H9 (cell line): ENCODE measurements around the gene HERPUD2. TPM values are rescaled to one million over a fixed set of nuclear protein-coding genes. Genes with fewer than 3 reads are reported as not detected.

Source experiments
- DNase-seq: peaks from one replicate; pipeline ENCODE4 v3.0.0-alpha.2; 2017
- H2AFZ ChIP-seq: one replicate; pipeline ENCODE4 v1.6.1; 2013; ENCODE audit warnings: mild to moderate bottlenecking, low read length, control low read depth, moderate library complexity
- H2AK5ac ChIP-seq: 2 replicates; pipeline ENCODE4 v1.6.1; 2013; ENCODE audit warnings: low read length, control low read depth, mixed read lengths; ENCODE audit not compliant: insufficient read length
- H2BK120ac ChIP-seq: one replicate; pipeline ENCODE4 v1.6.1; 2013; ENCODE audit warnings: low read depth, mild to moderate bottlenecking, low read length, control low read depth, inconsistent platforms; ENCODE audit not compliant: poor library complexity, severe bottlenecking
- H2BK12ac ChIP-seq: 2 replicates; pipeline ENCODE4 v1.6.1; 2013; ENCODE audit warnings: low read length, control low read depth, mixed read lengths, low read depth; ENCODE audit not compliant: insufficient read length
- H2BK15ac ChIP-seq: 2 replicates; pipeline ENCODE4 v1.6.1; 2013; ENCODE audit warnings: low read depth, low read length, control low read depth
- H2BK20ac ChIP-seq: one replicate; pipeline ENCODE4 v1.6.1; 2013; ENCODE audit warnings: low read depth, mild to moderate bottlenecking, low read length, control low read depth, inconsistent platforms; ENCODE audit not compliant: poor library complexity, severe bottlenecking
- H2BK5ac ChIP-seq: 2 replicates; pipeline ENCODE4 v1.6.1; 2013; ENCODE audit warnings: low read length, control low read depth, mixed read lengths; ENCODE audit not compliant: insufficient read length
- H3K14ac ChIP-seq: 2 replicates; pipeline ENCODE4 v1.6.1; 2013; ENCODE audit warnings: low read length, control low read depth; ENCODE audit not compliant: insufficient read depth
- H3K18ac ChIP-seq: 2 replicates; pipeline ENCODE4 v1.6.1; 2013; ENCODE audit warnings: low read depth, mild to moderate bottlenecking, mixed read lengths, low read length, control low read depth; ENCODE audit not compliant: insufficient read length
- H3K23ac ChIP-seq: 2 replicates; pipeline ENCODE4 v1.6.1; 2013; ENCODE audit warnings: low read length, control low read depth, mixed read lengths, low read depth; ENCODE audit not compliant: insufficient read length
- H3K23me2 ChIP-seq: 2 replicates; pipeline ENCODE4 v1.6.1; 2013; ENCODE audit warnings: low read depth, mild to moderate bottlenecking, mixed read lengths, low read length, control low read depth; ENCODE audit not compliant: insufficient read length, poor library complexity, severe bottlenecking
- H3K27ac ChIP-seq: 2 replicates; pipeline ENCODE4 v1.5.1; 2013; ENCODE audit warnings: low read length, control low read depth, mixed read lengths, low read depth; ENCODE audit not compliant: insufficient read length
- H3K27me3 ChIP-seq: 2 replicates; pipeline ENCODE4 v1.6.1; 2013; ENCODE audit warnings: low read length, control low read depth, inconsistent platforms; ENCODE audit not compliant: insufficient read depth
- H3K4ac ChIP-seq: 2 replicates; pipeline ENCODE4 v1.6.1; 2013; ENCODE audit warnings: low read depth, mild to moderate bottlenecking, control low read depth, inconsistent platforms, low read length, moderate library complexity
- H3K4me1 ChIP-seq: 2 replicates; pipeline ENCODE4 v1.6.1; 2013; ENCODE audit warnings: low read length, control low read depth, inconsistent platforms; ENCODE audit not compliant: insufficient read depth
- H3K4me2 ChIP-seq: 2 replicates; pipeline ENCODE4 v1.6.1; 2013; ENCODE audit warnings: low read length, control low read depth, mixed read lengths; ENCODE audit not compliant: insufficient read length, insufficient read depth
- H3K56ac ChIP-seq: 2 replicates; pipeline ENCODE4 v1.6.1; 2013; ENCODE audit warnings: low read depth, mild to moderate bottlenecking, mixed read lengths, low read length, control low read depth; ENCODE audit not compliant: insufficient read length
- H3K79me1 ChIP-seq: 2 replicates; pipeline ENCODE4 v1.6.1; 2013; ENCODE audit warnings: low read depth, mild to moderate bottlenecking, moderate library complexity, low read length, control low read depth, inconsistent platforms; ENCODE audit not compliant: insufficient read depth, poor library complexity, severe bottlenecking
- H3K79me2 ChIP-seq: 2 replicates; pipeline ENCODE4 v1.6.1; 2013; ENCODE audit warnings: low read length, control low read depth, inconsistent platforms; ENCODE audit not compliant: insufficient read depth
- H3K9ac ChIP-seq: 2 replicates; pipeline ENCODE4 v1.6.1; 2013; ENCODE audit warnings: low read length, control low read depth, mixed read lengths; ENCODE audit not compliant: insufficient read length; ENCODE audit errors: extremely low read depth
- H3K9me3 ChIP-seq: one replicate; pipeline ENCODE4 v1.6.1; 2013; ENCODE audit warnings: low read depth, low read length, inconsistent platforms; ENCODE audit not compliant: control insufficient read depth
- H3T11ph ChIP-seq: one replicate; pipeline ENCODE4 v1.6.1; 2013; ENCODE audit warnings: mild to moderate bottlenecking, low read length, control low read depth, inconsistent platforms
- H4K20me1 ChIP-seq: one replicate; pipeline ENCODE4 v1.6.1; 2013; ENCODE audit not compliant: control insufficient read depth, insufficient read length, insufficient read depth
- H4K5ac ChIP-seq: 2 replicates; pipeline ENCODE4 v1.6.1; 2013; ENCODE audit warnings: low read depth, mild to moderate bottlenecking, mixed read lengths, low read length, control low read depth; ENCODE audit not compliant: insufficient read length
- H4K8ac ChIP-seq: replicated peaks from 2 replicates; pipeline ENCODE4 v1.6.1; 2013; ENCODE audit warnings: low read length, control low read depth, mixed read lengths, low read depth; ENCODE audit not compliant: insufficient read length
- H4K91ac ChIP-seq: 2 replicates; pipeline ENCODE4 v1.6.1; 2013; ENCODE audit warnings: low read depth, mild to moderate bottlenecking, moderate library complexity, mixed read lengths, low read length, control low read depth; ENCODE audit not compliant: insufficient read length
- H3K27ac Mint-ChIP-seq, 3 experiments: 2 replicates in 2 of 3; 3 replicates in 1 of 3; pipeline ENCODE4 v1.8.0; 2020 to 2021; ENCODE audit warnings: mixed read lengths in 3 of 3, mild to moderate bottlenecking in 1 of 3, moderate library complexity in 1 of 3
- H3K27me3 Mint-ChIP-seq: 2 replicates; pipeline ENCODE4 v1.8.0; 2021; ENCODE audit warnings: low read depth, mild to moderate bottlenecking, moderate library complexity, mixed read lengths
- H3K36me3 Mint-ChIP-seq, 3 experiments: 2 replicates in 2 of 3; 3 replicates in 1 of 3; pipeline ENCODE4 v1.8.0; 2020 to 2021; ENCODE audit warnings: low read depth in 3 of 3, mixed read lengths in 3 of 3; ENCODE audit not compliant: insufficient read depth in 1 of 3
- H3K4me1 Mint-ChIP-seq, 2 experiments: 2 replicates each; pipeline ENCODE4 v1.8.0; 2020; ENCODE audit warnings: mixed read lengths in 2 of 2
- H3K4me3 Mint-ChIP-seq, 2 experiments: 2 replicates in 1 of 2; 3 replicates in 1 of 2; pipeline ENCODE4 v1.8.0; 2020 to 2021; ENCODE audit warnings: mild to moderate bottlenecking in 2 of 2, mixed read lengths in 2 of 2, moderate library complexity in 1 of 2
- H3K9me3 Mint-ChIP-seq, 2 experiments: 2 replicates in 1 of 2; 3 replicates in 1 of 2; pipeline ENCODE4 v1.8.0; 2020; ENCODE audit warnings: mild to moderate bottlenecking in 2 of 2, mixed read lengths in 2 of 2, moderate library complexity in 1 of 2
- WGBS: extraction: QIAGEN DNeasy Blood & Tissue Kit; methylation state at CpG from one replicate; pipeline ENCODE4 v1.1.7; 2013; ENCODE audit warnings: missing lambda C conversion rate, low lambda C conversion rate, mixed read lengths; ENCODE audit not compliant: insufficient read length; ENCODE audit errors: extremely low coverage; 5-methylcytosine and 5-hydroxymethylcytosine counted together
- total RNA-seq: library from RNA; stranded (reverse); gene quantifications from 2 replicates; pipeline ENCODE4 v1.2.1, GENCODE V29; 2021
- TF ChIP-seq, protein P1 (sequence below): fragments of 200-600 bp; sonication (generic); conservative IDR thresholded peaks from 3 replicates; pipeline ENCODE4 v1.8.0; 2021; ENCODE audit warnings: antibody characterized with exemption, mild to moderate bottlenecking

HERPUD2 gene
- total RNA-seq, 1 experiment from 2014 or later: 17.0 TPM

DNA sequence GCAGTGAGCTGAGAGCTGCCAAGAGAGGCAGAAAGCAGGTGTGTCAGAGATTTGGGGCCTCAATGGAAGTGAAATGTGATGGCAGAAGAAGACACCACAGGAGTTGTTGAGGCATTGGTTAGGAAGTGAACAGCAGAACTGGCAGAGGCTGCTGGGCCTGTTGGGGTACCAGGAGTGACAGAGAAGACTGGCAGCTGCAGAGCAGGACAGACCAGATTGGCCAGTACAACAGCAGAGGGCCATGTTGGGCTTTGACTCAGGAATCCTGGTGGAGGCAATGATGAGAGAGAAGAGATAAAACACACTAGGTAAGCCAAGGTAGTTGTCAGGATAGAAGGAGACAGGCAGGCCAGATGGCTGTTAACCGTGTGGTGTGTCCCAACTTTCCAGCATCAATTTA lies 19.9 kb upstream of the HERPUD2 start:
- Mint-ChIP-seq H3K4me3 (no peak overlapping the region), H3K9me3 (peaks cover 2 to 3% of the 10 kb centered on the region in 2 experiments; a peak in 2 of 5 replicates), H3K4me1 (peaks cover 13 to 15% of the 10 kb centered on the region in 2 experiments), H3K36me3 (no peaks in the 10 kb centered on the region; a peak in 1 of 7 replicates), H3K27me3 (no peaks in the 10 kb centered on the region), H3K27ac (no peak overlapping the region)
- H3K9me3 ChIP-seq: no peaks in the 10 kb centered on the region
- DNase-seq: no peak
- no peak overlapping the region for H2BK15ac ChIP-seq
- no peak overlapping the region for H4K8ac ChIP-seq
- H3K4me1 ChIP-seq: no peaks in the 10 kb centered on the region
- H2BK12ac ChIP-seq: no peak overlapping the region
- H3K18ac ChIP-seq: no peak overlapping the region
- no peak overlapping the region for H3K4ac ChIP-seq
- no peak overlapping the region for H4K91ac ChIP-seq
- H2BK120ac ChIP-seq: no peak overlapping the region
- no peaks in the 10 kb centered on the region for H3K23me2 ChIP-seq
- no peaks in the 10 kb centered on the region for H3K79me2 ChIP-seq
- TF ChIP-seq, protein P1, sequence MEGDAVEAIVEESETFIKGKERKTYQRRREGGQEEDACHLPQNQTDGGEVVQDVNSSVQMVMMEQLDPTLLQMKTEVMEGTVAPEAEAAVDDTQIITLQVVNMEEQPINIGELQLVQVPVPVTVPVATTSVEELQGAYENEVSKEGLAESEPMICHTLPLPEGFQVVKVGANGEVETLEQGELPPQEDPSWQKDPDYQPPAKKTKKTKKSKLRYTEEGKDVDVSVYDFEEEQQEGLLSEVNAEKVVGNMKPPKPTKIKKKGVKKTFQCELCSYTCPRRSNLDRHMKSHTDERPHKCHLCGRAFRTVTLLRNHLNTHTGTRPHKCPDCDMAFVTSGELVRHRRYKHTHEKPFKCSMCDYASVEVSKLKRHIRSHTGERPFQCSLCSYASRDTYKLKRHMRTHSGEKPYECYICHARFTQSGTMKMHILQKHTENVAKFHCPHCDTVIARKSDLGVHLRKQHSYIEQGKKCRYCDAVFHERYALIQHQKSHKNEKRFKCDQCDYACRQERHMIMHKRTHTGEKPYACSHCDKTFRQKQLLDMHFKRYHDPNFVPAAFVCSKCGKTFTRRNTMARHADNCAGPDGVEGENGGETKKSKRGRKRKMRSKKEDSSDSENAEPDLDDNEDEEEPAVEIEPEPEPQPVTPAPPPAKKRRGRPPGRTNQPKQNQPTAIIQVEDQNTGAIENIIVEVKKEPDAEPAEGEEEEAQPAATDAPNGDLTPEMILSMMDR: no peak
- H2AFZ ChIP-seq: no peak overlapping the region
- H2BK5ac ChIP-seq: no peak overlapping the region
- no peak overlapping the region for H3K9ac ChIP-seq
- no peak overlapping the region for H3K4me2 ChIP-seq
- H3K56ac ChIP-seq: no peak overlapping the region
- no peak overlapping the region for H3K27ac ChIP-seq
- no peak overlapping the region for H3K23ac ChIP-seq
- H2AK5ac ChIP-seq: no peak overlapping the region
- no peak overlapping the region for H3T11ph ChIP-seq
- H2BK20ac ChIP-seq: no peak overlapping the region
- H3K14ac ChIP-seq: no peak overlapping the region
- no peaks in the 10 kb centered on the region for H3K27me3 ChIP-seq
- no CpG with 5 or more reads among the region's 1 CpG for WGBS
- no peaks in the 10 kb centered on the region for H4K20me1 ChIP-seq
- no peak overlapping the region for H4K5ac ChIP-seq
- H3K79me1 ChIP-seq: no peaks in the 10 kb centered on the region
